Amygdala (tissue), 56 donors: ENCODE measurements around the gene TTC38.
"Not testable (repeated sequence)": the region's sequence is repeated elsewhere in the genome, so short reads cannot be mapped to it uniquely, and the experiment has no call there.

Source experiments
- DNase-seq, 56 donors: peaks; one replicate each; lab custom pipeline; 2025; lab: John Stamatoyannopoulos, UW

The TTC38 gene

DNA sequence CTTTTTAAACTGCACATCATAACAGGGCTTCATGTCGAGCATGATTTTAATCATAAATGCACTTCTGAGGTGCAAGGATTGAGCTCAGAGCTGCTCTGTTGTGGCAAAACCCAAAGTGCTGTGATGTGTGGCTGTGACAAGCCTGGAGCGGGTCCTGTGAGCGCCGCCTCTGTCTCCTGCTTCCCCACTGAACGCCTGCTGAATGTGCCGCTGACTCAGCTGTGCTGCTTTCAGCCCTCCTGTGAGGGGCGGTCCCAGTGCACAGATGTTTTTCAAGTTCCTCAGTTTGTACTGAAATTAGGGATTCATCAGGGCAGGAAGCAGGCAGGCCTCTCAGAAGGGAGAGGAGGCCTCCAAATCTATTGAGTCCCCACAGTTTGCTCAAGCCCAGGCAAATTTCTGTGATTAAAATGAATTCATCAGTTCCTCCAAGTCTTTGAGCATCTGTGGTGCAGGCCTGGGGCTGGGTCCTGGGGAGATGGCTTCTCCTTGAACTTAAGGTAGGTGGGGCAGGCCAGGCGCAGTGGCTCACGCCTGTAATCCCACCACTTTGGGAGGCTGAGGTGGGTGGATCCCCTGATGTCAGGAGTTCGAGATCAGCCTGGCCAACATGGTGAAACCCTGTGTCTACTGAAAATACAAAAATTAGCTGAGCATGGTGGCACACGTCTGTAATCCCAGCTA is 25.9 kb downstream of the TTC38 start:
- peak in 30 of 56 donors; percentile 10 to 65 (median 31) for DNase-seq

DNA sequence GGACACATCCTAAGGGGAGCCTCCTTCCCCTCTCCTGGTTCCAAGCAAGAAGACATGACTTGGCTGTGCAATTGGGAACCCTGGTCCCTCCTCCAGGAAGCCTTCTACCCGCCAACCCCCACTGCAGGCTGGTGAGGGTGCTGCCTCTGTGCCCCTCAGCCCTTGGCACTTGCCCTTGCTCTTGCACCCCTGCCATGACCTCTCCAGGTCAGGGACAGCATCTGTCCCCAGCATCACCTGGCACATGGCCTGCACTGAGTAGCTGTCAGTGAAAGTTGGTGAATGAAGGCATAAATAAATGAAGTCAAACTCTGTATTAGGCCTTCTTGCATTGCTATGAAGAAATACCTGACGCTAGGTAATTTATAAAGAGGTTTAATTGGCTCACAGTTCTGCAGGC is 27.0 kb downstream of the TTC38 start:
- DNase-seq = no peak

DNA sequence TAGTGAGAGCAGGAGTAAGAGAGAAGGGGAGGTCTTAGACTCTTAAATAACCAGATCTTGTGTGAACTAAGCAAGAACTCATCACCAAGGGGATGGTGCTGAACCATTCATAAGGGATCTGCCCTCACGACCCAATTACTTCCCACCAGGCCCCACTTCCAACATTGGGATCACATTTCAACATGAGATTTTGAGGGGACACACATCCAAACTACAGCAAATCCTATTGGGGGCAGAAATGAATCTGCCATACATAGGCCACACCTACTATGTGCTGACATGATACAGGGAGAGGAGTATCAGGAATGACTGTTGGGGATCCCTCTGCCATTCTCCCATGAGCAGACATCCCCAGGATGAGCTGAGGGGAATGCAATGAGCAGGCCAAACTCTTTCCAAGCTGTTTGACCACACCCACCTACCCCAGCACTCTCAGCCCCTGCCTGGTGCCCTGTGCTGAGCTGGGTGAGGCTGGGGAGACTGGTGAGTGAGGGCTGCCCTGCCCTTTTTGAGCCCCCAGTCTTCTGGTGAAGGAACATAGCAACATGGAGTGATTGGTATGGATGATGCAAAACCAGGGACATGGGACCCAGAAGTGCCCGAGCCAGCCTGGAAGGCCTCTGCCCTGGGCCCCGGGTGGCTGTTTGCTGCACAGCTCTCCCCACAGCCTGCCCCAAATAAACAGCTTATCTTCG is 27.6 kb downstream of the TTC38 start:
- no peak for DNase-seq

DNA sequence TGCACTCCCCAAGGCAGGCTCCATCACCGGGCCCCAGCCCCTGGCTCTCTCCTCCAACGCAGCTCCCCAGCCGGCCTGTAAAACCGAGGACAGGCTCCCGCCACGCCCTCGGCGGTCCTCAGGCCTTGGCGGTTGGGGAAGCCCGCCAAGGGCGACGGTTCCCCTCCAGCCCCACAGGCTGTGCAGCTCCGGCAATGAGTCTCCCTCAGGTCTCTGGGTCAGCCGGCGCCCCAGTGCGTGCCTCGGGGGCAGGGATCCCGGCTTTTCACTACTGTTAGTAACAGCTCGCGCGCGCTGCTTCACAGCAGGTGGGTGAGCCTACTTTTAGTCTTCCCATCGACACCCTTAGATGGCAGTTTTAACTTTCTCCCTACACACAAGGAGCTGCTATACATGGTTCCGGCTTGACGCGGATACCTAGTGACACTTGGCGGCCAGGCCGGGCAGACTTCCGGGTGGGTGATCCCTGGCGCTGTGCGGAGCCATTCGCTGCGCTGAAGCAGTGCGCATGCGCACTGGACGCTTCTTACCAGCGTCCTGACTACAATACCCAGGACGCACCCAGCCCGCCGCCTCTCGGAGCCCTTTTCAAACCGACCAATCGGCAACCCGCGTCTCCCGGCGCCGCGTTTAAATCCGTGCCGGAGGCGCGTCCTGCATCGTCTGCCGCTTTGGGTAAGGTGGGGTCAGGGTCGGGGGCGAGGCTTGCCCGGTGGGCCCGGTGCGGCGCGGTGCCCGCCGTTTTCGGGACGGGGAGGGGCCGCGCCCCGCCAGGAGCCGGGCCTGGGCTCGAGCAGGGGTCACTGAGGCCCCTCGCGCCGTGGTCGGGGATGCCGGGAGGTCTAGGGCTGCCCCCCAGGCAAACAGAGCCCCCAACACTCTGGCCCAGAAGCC is 28.7 kb downstream of the TTC38 start, which contains the start of gene GTSE1:
TSS of gene GTSE1 (plus strand) at position 614 of the 894 bp plus-strand sequence. CDS start 531 bp downstream, outside the sequence.
- DNase-seq = peak; percentile 49 to 99 (median 93)

DNA sequence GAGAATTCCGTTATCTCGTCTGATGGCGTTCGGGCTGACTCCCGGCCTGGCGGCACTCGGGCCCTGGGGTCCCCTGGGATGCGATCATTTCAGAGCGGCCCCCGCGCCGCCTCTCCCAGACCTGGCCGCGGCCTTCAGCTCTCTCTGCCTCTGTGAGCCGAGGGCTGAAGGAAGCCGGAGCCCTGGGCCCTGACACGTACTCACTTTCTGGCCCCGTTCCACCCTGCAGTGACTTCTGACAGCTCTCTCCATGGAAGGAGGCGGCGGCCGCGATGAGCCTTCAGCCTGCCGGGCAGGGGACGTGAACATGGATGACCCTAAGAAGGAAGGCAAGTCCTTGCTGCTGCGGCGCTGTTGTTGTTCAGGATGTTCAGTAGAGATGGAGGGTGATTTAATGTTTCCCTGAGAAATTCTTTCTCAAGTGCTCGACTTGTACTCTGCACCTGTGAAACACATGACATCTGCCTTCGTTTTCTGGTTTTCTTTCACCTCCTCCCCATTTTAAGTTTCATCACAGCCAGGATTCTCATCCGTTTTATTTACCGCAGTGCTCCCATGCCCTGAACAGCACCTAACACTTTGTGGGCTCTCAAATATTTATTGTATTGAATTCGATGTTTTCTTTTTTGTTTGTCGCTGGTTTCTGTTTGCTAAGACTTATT is 29.5 kb downstream of the TTC38 start:
- peak in 3 of 56 donors; percentile 12 to 49 (median 30) for DNase-seq

DNA sequence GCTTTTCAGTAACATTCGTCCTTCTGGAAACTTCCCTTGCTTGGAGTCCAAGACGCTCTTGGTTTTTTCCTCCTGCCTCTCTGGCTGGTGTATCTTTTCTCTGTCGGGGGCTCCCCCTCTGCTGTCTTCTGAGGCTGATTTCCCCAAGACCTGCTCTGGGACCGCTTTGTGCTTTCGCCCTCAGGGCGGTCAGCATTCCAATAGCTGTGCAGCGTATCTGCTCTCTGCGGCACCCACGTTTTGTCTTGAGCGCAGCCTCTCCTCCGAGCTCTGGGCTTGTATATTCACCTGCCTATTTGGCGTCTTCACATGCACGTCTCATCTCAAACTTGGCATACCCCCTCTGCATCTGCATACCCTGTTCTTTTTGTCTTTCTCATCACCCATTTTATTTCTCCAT is 31.3 kb downstream of the TTC38 start:
- DNase-seq = no peak

DNA sequence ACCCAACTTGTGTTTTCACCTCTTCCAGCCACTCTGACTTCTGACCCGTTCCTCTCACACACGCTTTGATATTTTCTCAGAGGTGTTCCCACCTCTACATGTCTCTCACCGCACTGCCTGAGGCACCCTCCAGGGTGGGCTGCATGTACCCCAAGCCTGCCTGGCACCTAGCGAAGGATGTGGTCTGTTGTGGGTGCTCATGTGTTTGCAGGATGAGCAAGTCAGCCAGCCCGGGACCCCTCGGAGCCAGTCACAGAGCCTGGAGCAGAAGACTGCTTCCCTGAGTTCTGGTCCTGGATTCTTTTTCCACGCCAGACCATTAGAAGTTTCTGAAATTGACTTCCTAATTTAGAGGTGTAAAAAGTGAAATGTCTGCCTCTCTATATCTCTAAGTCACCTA is 32.7 kb downstream of the TTC38 start:
- no peak for DNase-seq

DNA sequence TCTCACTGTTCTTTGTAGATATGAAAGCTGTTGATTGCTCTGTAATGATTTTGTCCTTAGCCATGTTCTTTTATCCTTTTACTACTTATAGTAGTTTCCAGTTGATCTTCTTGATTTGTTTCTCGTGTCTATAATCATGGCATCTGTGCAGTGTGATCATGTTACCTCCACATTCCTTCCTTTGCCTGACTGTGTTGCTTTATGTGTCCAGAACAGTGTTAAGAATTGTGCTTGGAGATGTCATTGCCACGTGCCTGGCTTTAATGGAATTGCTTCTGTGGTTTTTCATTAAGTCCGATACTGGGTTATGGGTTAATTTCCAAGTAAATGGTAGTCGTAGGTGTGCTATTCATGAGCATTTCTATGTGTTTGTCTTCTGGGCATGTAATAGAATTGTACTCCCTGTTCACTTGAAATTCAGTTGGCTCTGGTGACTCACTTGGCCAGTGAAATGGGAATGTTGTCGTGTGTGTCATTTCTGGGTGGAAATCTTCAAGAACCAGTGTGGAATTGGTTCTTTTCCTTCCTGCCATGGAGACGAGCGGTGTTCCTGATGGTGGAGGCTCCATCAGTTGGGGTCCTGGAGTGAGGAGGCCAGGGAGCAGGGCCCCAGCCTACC is 35.6 kb downstream of the TTC38 start:
- DNase-seq = no peak

DNA sequence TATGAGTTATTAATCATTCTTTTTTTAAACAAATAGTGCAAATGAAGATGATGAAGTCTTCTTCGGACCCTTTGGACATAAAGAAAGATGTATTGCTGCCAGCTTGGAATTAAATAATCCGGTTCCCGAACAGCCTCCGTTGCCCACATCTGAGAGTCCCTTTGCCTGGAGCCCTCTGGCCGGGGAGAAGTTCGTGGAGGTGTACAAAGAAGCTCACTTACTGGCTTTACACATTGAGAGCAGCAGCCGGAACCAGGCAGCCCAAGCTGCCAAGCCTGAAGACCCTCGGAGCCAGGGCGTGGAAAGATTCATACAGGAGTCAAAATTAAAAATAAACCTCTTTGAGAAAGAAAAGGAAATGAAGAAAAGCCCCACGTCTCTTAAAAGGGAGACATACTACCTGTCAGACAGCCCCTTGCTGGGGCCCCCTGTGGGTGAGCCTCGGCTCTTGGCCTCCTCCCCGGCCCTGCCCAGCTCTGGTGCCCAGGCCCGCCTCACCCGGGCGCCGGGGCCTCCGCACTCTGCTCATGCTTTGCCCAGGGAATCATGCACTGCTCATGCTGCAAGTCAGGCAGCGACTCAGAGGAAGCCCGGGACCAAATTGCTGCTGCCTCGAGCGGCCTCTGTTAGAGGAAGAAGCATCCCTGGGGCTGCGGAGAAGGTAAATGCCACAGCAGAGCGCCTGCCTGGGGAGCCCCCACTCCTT is 40.6 kb downstream of the TTC38 start:
- no peak for DNase-seq

DNA sequence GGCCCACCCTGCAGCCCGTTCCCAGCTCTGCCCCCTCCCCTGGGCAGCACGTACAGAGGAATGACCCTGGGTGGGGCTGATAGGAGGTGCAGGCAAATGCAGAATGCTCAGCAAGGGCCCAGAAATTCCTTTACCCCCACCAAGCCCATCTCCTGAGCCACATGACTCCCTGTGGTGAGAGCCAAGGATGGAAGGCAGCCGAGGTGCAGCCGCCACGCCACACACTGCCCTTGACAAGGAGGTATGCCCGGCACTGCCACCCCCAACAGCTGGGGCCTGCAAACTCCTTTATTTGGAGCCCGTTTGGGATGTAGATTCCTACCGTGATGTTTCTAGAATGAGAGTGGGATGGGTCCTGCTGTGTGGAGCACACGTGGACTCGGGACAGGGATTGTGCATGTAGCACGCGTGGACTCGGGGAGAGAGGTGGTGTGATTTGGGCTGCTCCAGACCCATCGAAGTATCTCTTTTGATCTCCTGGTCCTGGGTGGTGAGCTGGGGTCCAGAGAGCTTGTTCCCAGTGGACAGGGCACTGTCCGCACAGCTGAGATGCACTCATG is 41.8 kb downstream of the TTC38 start:
- DNase-seq = no peak

DNA sequence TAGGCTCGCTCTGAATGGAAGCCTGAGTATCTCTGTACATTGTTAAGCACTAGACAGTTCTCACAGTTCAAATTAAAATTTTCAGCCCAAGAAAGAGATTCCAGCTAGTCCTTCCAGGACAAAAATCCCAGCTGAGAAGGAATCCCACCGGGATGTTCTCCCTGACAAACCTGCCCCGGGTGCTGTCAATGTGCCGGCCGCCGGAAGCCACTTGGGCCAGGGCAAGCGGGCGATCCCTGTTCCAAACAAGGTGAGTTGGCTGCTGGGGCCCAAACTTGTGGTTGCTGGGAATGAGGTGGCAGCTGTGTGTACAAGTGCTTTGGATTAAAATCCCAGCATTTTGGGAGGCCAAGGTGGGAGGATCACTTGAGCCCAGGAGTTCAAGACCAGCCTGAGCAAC is 44.2 kb downstream of the TTC38 start:
- no peak for DNase-seq

DNA sequence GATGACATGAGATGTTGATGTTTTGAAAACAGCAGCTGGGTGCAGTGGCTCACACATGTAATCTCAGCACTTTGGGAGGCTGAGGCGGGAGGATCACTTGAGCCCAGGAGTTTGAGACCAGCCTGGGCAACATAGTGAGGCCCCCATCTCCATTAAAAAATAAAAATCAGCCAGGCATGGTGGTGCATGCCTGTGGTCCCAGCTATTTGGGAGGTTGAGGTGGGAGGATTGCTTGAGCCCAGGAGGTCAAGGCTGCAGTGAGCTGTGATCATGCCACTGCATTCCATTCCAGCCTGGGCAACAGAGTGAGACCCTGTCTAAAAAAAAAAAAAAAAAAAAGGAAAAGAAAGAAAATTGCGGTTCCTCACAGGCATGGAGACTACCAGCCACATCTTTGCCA is 45.0 kb downstream of the TTC38 start:
- not testable (repeated sequence) for DNase-seq

DNA sequence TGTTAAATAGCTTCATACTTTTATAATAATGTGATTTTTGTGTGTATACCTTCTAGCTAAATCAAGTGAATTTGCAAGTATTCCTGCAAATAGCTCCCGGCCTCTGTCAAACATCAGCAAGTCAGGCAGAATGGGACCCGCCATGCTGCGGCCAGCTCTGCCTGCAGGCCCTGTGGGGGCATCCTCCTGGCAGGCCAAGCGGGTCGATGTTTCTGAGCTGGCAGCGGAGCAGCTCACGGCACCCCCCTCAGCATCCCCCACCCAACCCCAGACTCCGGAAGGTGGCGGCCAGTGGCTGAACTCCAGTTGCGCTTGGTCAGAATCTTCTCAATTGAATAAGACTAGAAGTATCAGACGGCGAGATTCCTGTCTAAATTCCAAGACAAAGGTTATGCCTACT is 48.2 kb downstream of the TTC38 start:
- no peak for DNase-seq

DNA sequence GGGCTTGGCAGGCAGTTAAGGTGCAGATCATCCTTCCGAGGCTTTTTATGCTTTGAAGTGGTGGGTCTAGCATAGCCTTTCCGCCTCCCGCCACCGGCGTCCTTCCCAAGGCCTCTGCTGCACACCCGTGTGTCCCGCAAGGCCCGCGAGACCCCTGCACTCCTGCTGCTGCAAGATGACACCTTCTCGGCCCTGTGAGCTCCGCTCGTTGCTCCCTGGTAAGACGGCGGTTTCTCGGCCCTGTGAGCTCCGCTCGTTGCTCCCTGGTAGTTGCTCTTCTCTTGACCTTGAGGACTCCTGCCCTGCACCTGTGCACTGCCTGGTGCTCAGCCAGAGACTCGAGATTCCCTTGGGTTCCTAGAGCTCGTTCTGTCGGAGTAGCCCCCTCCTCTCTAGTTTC is 49.8 kb downstream of the TTC38 start:
- no peak for DNase-seq

DNA sequence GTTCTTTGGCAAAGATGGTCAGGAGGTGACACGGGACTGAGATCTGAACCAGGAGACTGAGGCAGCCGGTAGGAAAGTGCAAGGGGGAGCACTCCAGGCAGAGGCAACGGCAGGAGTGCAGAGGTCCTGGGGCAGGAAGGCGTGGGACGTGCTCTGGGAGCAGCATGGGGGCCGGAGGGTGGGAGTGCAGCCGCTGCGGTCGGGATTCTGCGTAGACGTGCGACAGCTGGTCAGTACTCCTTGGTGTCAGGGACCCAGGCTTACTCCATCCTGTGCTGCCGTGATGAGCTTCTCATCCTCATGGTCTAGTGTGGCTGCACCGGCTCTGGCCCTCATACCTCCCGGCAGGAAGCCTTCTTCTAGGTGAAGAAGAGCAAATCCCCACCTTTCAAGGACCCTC is 50.8 kb downstream of the TTC38 start:
- no peak for DNase-seq

DNA sequence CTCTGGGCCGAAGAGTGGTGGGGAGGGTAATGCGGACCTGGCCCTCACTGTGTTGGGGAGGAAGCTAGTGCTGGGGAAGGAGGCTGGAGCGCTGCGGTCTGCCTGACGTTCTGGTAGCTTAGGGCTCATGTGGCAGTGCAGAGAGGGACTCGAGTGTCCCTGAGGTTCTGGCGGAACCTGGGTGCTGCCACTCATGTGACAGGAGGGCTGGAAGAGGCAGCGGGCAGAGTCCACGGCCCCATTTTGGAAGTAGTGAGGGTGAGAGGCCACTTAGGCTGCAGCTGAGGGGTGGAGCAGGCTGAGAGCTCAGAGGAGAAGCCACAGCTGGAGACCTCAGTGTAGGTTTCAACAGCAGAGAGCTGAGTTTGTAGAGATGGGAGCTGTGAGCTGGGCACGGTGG is 51.5 kb downstream of the TTC38 start:
- DNase-seq = no peak

DNA sequence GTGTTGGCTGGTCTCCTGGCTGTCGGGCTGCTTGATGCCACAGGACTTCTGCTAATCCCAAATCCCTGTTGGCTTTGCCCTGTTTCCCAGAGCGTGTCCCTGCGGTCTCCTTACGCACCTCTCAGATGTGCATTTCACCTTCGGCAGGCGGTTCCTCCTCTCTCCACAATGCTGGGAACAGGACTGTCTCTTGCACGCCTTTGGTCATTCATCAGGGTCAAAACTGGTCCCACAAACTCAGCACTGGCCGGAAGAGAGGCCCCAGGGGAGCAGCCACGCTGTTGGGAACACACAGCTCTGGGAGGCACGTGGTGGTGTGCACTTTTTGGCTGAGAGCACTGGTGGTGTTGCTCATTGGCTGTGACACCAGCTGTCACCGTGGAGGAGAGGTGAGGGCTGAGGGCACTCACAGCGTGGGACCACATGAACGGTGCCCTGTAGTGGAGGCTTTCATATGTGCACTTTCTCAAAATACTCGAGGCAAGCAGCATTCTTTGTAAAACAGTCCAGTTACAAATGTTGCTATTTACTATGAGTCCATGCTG is 52.4 kb downstream of the TTC38 start:
- no peak for DNase-seq

DNA sequence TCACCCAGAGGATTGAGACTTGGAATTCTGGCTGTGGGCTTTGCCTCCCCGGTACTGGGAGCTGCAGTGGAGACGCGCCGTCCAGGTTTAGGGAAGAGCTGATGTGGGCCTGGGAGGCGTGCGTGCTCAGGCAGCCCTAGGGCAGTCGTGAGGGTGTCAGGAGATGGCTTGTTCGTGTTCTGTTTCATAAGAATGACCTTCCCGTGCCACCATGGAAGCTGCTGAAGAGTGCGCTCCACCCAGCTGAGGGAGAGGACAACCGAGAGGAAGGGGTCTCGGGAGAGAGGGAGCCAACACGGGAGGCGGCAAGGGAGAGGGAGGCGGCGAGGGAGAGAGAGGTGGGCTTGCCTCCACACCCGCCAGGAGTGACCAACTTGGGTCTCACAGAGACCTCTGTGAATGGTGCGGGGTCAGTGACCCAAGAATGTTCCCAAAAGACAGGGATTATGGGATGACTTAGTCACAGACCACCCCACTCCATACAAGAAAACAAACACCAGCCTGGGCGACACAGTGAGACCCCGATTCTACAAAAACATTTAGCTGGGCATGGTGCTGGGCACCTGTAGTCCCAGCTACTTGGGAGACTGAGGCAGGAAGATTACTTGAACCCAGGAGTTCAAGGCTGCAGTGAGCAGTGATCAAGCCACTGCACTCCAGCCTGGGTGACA is 53.0 kb downstream of the TTC38 start:
- DNase-seq = no peak
